HepG2 (cell line): Measurements from ENCODE around the gene ADAMTS16. TPM values are rescaled to one million over a fixed set of nuclear protein-coding genes. Genes with fewer than 3 reads are reported as not detected.
A peak's percentile ranks its signal among the peaks of the same experiment; 100 is the strongest.

Source experiments
- ADNP ChIP-seq: sonication (generic); formaldehyde crosslinking; IDR thresholded peaks from 2 replicates; pipeline ENCODE4 v1.4.0; 2020; ENCODE audit warnings: missing genetic modification reagents
- CEBPG ChIP-seq: IDR thresholded peaks from 2 replicates; pipeline ENCODE4 v1.6.1; 2016
- GABPA ChIP-seq, 2 experiments: IDR thresholded peaks; 2 replicates each; pipeline ENCODE4 v1.6.1; 2011 to 2016; ENCODE audit warnings: low read depth in 2 of 2, low read length in 1 of 2, missing biosample characterization in 1 of 2, missing genetic modification characterization in 1 of 2
- IKZF4 ChIP-seq: sonication (generic); formaldehyde crosslinking; IDR thresholded peaks from 2 replicates; pipeline ENCODE4 v1.5.1; 2020; ENCODE audit warnings: borderline replicate concordance, mild to moderate bottlenecking, low read depth, missing genetic modification reagents; ENCODE audit errors: not compliant biosample characterization
- KDM5B ChIP-seq: sonication (generic); formaldehyde crosslinking; IDR thresholded peaks from 2 replicates; pipeline ENCODE4 v1.4.0; 2020; ENCODE audit warnings: missing genetic modification reagents, mild to moderate bottlenecking, borderline replicate concordance
- MED13 ChIP-seq: sonication (generic); formaldehyde crosslinking; IDR thresholded peaks from 2 replicates; pipeline ENCODE4 v1.5.0; 2020; ENCODE audit warnings: missing genetic modification reagents
- MXD4 ChIP-seq: IDR thresholded peaks from 2 replicates; pipeline ENCODE4 v1.6.1; 2016; ENCODE audit warnings: mild to moderate bottlenecking, missing biosample characterization, missing genetic modification reagents
- PCBP1 ChIP-seq: fragments of 200-400 bp; formaldehyde crosslinking; IDR thresholded peaks from 2 replicates; pipeline ENCODE4 v1.6.1; 2017; ENCODE audit warnings: mild to moderate bottlenecking, low read depth, low read length, borderline replicate concordance
- PRMT3 ChIP-seq: sonication (generic); formaldehyde crosslinking; IDR thresholded peaks from 2 replicates; pipeline ENCODE4 v1.8.1; 2022; ENCODE audit warnings: low read depth, mild to moderate bottlenecking, moderate library complexity, missing genetic modification reagents, borderline replicate concordance
- SAFB2 ChIP-seq: sonication (generic); formaldehyde crosslinking; IDR thresholded peaks from 2 replicates; pipeline ENCODE4 v1.5.1; 2020; ENCODE audit warnings: missing genetic modification reagents, low read depth, mild to moderate bottlenecking, borderline replicate concordance
- SALL2 ChIP-seq: sonication (generic); formaldehyde crosslinking; IDR thresholded peaks from 2 replicates; pipeline ENCODE4 v1.8.1; 2023; ENCODE audit warnings: mild to moderate bottlenecking, missing genetic modification reagents, inconsistent platforms
- SP4 ChIP-seq: sonication (generic); formaldehyde crosslinking; IDR thresholded peaks from 2 replicates; pipeline ENCODE4 v1.8.1; 2023; ENCODE audit warnings: mild to moderate bottlenecking, missing genetic modification reagents
- ZBTB43 ChIP-seq: sonication (generic); formaldehyde crosslinking; conservative IDR thresholded peaks from 2 replicates; pipeline ENCODE4 v1.4.0; 2020; ENCODE audit warnings: missing genetic modification reagents
- ZFP36L1 ChIP-seq: sonication (generic); formaldehyde crosslinking; IDR thresholded peaks from 2 replicates; pipeline ENCODE4 v1.8.0; 2022; ENCODE audit warnings: mild to moderate bottlenecking, missing genetic modification reagents, moderate library complexity
- ZNF142 ChIP-seq: sonication (generic); formaldehyde crosslinking; IDR thresholded peaks from 2 replicates; pipeline ENCODE4 v1.4.0; 2020; ENCODE audit warnings: missing genetic modification reagents
- ZNF180 ChIP-seq: sonication (generic); formaldehyde crosslinking; IDR thresholded peaks from 2 replicates; pipeline ENCODE4 v1.4.0; 2020; ENCODE audit warnings: low read depth, missing genetic modification reagents, borderline replicate concordance
- ZNF225 ChIP-seq: sonication (generic); formaldehyde crosslinking; IDR thresholded peaks from 2 replicates; pipeline ENCODE4 v1.4.0; 2020; ENCODE audit warnings: mild to moderate bottlenecking, missing genetic modification reagents
- ZNF543 ChIP-seq: sonication (generic); formaldehyde crosslinking; IDR thresholded peaks from 2 replicates; pipeline ENCODE4 v1.4.0; 2020; ENCODE audit warnings: mild to moderate bottlenecking, missing genetic modification reagents
- ZNF547 ChIP-seq: sonication (generic); formaldehyde crosslinking; IDR thresholded peaks from 2 replicates; pipeline ENCODE4 v1.5.1; 2020; ENCODE audit warnings: mild to moderate bottlenecking, missing genetic modification reagents
- ZNF616 ChIP-seq: sonication (generic); formaldehyde crosslinking; IDR thresholded peaks from 2 replicates; pipeline ENCODE4 v1.5.0; 2020; ENCODE audit warnings: low read depth, mild to moderate bottlenecking, missing genetic modification reagents
- polyA plus RNA-seq, 8 experiments: library from polyadenylated mRNA; depleted of rRNA in 3 of 8; stranded (reverse) in 7 of 8; unstranded in 1 of 8; fragments of >200 nt; fragmentation: Illumina TruSeq in 4 of 8; extraction: Trizol in 4 of 8; gene quantifications; 2 replicates each; pipeline versions ENCODE4 v1.2.1 to v1.2.3, GENCODE V29; 2011 to 2016; ENCODE audit warnings: low read depth in 4 of 8, missing spikeins in 1 of 8, mixed read lengths in 1 of 8; ENCODE audit not compliant: insufficient read depth in 1 of 8
- total RNA-seq, 5 experiments: library from RNA; depleted of rRNA; stranded (reverse); fragments of >200 nt; fragmentation: Illumina TruSeq; extraction: Trizol; gene quantifications; 2 replicates each; pipeline ENCODE4 v1.2.3, GENCODE V29; 2016; ENCODE audit warnings: low read depth in 1 of 5
- TF ChIP-seq, protein P1 (sequence below): sonication (generic); formaldehyde crosslinking; IDR thresholded peaks from 2 replicates; pipeline ENCODE4 v1.5.0; 2020; ENCODE audit warnings: missing genetic modification reagents

ADAMTS16 gene
- total and polyA plus RNA-seq, 2 of the 13 experiments (the other 11 are each of a cell fraction or from before 2014, with no cell fraction given), result 0.02 to 0.03 TPM

DNA sequence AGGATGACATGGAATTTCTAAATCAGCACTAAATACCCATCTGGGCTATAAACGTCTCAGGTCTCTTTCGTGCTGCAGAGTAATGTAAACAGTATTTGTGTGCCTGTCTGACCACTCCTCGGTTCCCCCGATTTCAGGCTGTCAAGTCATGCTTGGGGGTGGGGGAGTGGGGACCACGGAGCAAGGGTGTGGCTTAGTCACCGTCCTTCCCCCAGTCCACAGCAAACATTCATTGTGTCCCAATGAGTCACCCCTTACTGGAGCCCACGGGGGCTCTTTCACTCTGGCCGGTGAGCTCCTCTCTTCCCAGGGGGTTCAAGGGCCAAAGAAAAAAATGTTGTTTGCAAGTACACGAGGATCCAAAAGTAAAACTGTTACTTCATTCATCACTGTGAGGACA lies 210.0 kb downstream of the ADAMTS16 start (continued):
- no peak for TF ChIP-seq ZNF616 (CRISPR knock-in tag)
- TF ChIP-seq IKZF4 (CRISPR knock-in tag), result no peak
- TF ChIP-seq MED13 (CRISPR knock-in tag), result no peak
- TF ChIP-seq ZNF142 (CRISPR knock-in tag), result no peak
- no peak for TF ChIP-seq KDM5B
- no peak for TF ChIP-seq ZFP36L1 (CRISPR knock-in tag)
- no peak for TF ChIP-seq ADNP
- TF ChIP-seq GABPA (IDR thresholded peaks at IDR 0.05; ENCODE audit: low read depth, low read length), result no peak
- TF ChIP-seq GABPA (CRISPR knock-in tag; IDR thresholded peaks at IDR 0.05; ENCODE audit: low read depth), result peak; percentile 19; the same call in 1 of the 2 replicates
- TF ChIP-seq PCBP1, result no peak
- TF ChIP-seq MXD4, result no peak
- TF ChIP-seq ZNF225 (CRISPR knock-in tag), result no peak
- TF ChIP-seq ZNF180, result no peak
- no peak for TF ChIP-seq ZBTB43 (CRISPR knock-in tag)
- no peak for TF ChIP-seq ZNF547 (CRISPR knock-in tag)
- no peak for TF ChIP-seq ZNF543 (CRISPR knock-in tag)
- TF ChIP-seq PRMT3 (CRISPR knock-in tag), result no peak
- TF ChIP-seq, protein P1, sequence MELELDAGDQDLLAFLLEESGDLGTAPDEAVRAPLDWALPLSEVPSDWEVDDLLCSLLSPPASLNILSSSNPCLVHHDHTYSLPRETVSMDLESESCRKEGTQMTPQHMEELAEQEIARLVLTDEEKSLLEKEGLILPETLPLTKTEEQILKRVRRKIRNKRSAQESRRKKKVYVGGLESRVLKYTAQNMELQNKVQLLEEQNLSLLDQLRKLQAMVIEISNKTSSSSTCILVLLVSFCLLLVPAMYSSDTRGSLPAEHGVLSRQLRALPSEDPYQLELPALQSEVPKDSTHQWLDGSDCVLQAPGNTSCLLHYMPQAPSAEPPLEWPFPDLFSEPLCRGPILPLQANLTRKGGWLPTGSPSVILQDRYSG, result no peak
- 0 out of 2 replicates have a peak, but pooled peaks have one; percentile 23 for TF ChIP-seq CEBPG
- no peak for TF ChIP-seq SALL2 (CRISPR knock-in tag)
- TF ChIP-seq SAFB2 (CRISPR knock-in tag), result no peak
- no peak for TF ChIP-seq SP4 (CRISPR knock-in tag)
